ENCODE data around the gene CFAP45. TPM values are rescaled to one million over a fixed set of nuclear protein-coding genes. Genes with fewer than 3 reads are reported as not detected.

Gene CFAP45
- total and polyA plus RNA-seq, 2 donors (not counting 1 experiment from before 2014, with no cell fraction given), result 1.3 to 2.4 TPM

GRCh38 chr1:159832309-159832708 lies 67.7 kb downstream of the CFAP45 start:
- ChIA-PET POLR2A (no interaction called here), CTCF (interaction anchor here (0.7 to 3.6 kb wide), 6 partner anchors 12 to 175 kb away, joined by 3 to 16 read pairs (median 6); partner anchors contain the start of gene IGSF9)
- H4K20me1 ChIP-seq (ENCODE audit: control insufficient read depth, insufficient read depth, low read length, poor library complexity, severe bottlenecking), result no peaks in the 10 kb centered on the region
- Mint-ChIP-seq H3K4me1 (peaks cover 9% of the 10 kb centered on the region), H3K4me3 (no peak overlapping the region), H3K27me3 (no peaks in the 10 kb centered on the region), H3K9me3 (ENCODE audit: insufficient read depth) (no peaks in the 10 kb centered on the region), H3K27ac (no peak overlapping the region)
- peaks cover 0 to 8% (median 3%) of the 10 kb centered on the region in 4 experiments for H3K27me3 ChIP-seq (replicated peaks in 1 of 4; ENCODE audit: control extremely low read depth in 1 of 4, control insufficient read depth in 3 of 4, insufficient read depth in 4 of 4, low read length in 3 of 4)
- H3K4me3 ChIP-seq (ENCODE audit: control extremely low read depth in 1 of 5, extremely low read depth in 1 of 5, insufficient read depth in 1 of 5, low read depth in 2 of 5, low read length in 4 of 5), result no peak overlapping the region
- DNase-seq (no peak), ATAC-seq (ENCODE audit: low read depth) (no peak)
- no peak overlapping the region for H2AFZ ChIP-seq (ENCODE audit: insufficient read depth, low read depth, low read length, poor library complexity, severe bottlenecking)
- H3K9me3 ChIP-seq (ENCODE audit: control extremely low read depth in 1 of 3, control insufficient read depth in 2 of 3, insufficient read depth in 1 of 3, low read length in 2 of 3), result peaks cover 0 to 6% (median 0%) of the 10 kb centered on the region in 3 donors
- intact Hi-C loops (cut with micrococcal nuclease), result no loop called here
- H3K27ac ChIP-seq (ENCODE audit: low read length in 2 of 2), result no peak overlapping the region
- TF ChIP-seq CTCF (IDR thresholded peaks at IDR 0.05) (no peak), EZH2 (IDR thresholded peaks at IDR 0.05; ENCODE audit: borderline replicate concordance, insufficient read depth, low read depth, low read length, poor library complexity, severe bottlenecking) (no peak)
- WGBS (ENCODE audit: insufficient coverage), result 100% methylated on average over 2 of the region's 2 CpGs
- H3K79me2 ChIP-seq (ENCODE audit: control insufficient read depth, insufficient read depth, low read length), result no peaks in the 10 kb centered on the region
- H3K9ac ChIP-seq (ENCODE audit: low read length), result no peak overlapping the region
- H3K4me1 ChIP-seq (ENCODE audit: control insufficient read depth in 2 of 2, insufficient read depth in 2 of 2, low read length in 2 of 2), result peaks cover 3 to 13% of the 10 kb centered on the region in 2 donors
- no peaks in the 10 kb centered on the region for H3K36me3 ChIP-seq (replicated peaks in 1 of 2; ENCODE audit: control extremely low read depth in 1 of 2, control insufficient read depth in 1 of 2, extremely low read depth in 1 of 2, insufficient read depth in 2 of 2, low read length in 1 of 2)
- H3K4me2 ChIP-seq (replicated peaks; ENCODE audit: low read depth, low read length, poor library complexity, severe bottlenecking), result no peak overlapping the region

GRCh38 chr1:159831412-159832141 lies 68.4 kb downstream of the CFAP45 start:
- Histone ChIP-seq H3K27me3 (replicated peaks in 1 of 4; ENCODE audit: control extremely low read depth in 1 of 4, control insufficient read depth in 3 of 4, insufficient read depth in 4 of 4, low read length in 3 of 4) (peaks cover 0 to 8% (median 4%) of the 10 kb centered on the region in 4 experiments), H3K4me1 (ENCODE audit: control insufficient read depth in 2 of 2, insufficient read depth in 2 of 2, low read length in 2 of 2) (peaks cover 3 to 20% of the 10 kb centered on the region in 2 donors), H3K36me3 (replicated peaks in 1 of 2; ENCODE audit: control extremely low read depth in 1 of 2, control insufficient read depth in 1 of 2, extremely low read depth in 1 of 2, insufficient read depth in 2 of 2, low read length in 1 of 2) (no peaks in the 10 kb centered on the region), H4K20me1 (ENCODE audit: control insufficient read depth, insufficient read depth, low read length, poor library complexity, severe bottlenecking) (no peaks in the 10 kb centered on the region), H3K9ac (ENCODE audit: low read length) (no peak overlapping the region), H3K79me2 (ENCODE audit: control insufficient read depth, insufficient read depth, low read length) (no peaks in the 10 kb centered on the region), H2AFZ (ENCODE audit: insufficient read depth, low read depth, low read length, poor library complexity, severe bottlenecking) (no peak overlapping the region), H3K27ac (ENCODE audit: low read length in 2 of 2) (no peak overlapping the region), H3K4me3 (ENCODE audit: control extremely low read depth in 1 of 5, extremely low read depth in 1 of 5, insufficient read depth in 1 of 5, low read depth in 2 of 5, low read length in 4 of 5) (no peak overlapping the region), H3K4me2 (replicated peaks; ENCODE audit: low read depth, low read length, poor library complexity, severe bottlenecking) (no peak overlapping the region), H3K9me3 (ENCODE audit: control extremely low read depth in 1 of 3, control insufficient read depth in 2 of 3, insufficient read depth in 1 of 3, low read length in 2 of 3) (peaks cover 0 to 6% (median 0%) of the 10 kb centered on the region in 3 donors)
- no peaks in the 10 kb centered on the region for H3K27me3 Mint-ChIP-seq
- no peaks in the 10 kb centered on the region for H3K9me3 Mint-ChIP-seq (ENCODE audit: insufficient read depth)
- H3K4me3 Mint-ChIP-seq, result no peak overlapping the region
- H3K27ac Mint-ChIP-seq, result no peak overlapping the region
- 93% methylated on average over 3 of the region's 7 CpGs for WGBS (ENCODE audit: insufficient coverage)
- CTCF ChIA-PET, result interaction anchor here (0.7 to 3.6 kb wide), 4 partner anchors 11 to 176 kb away, joined by 3 to 16 read pairs (median 6); no protein-coding TSS in a partner anchor
- no peak for TF ChIP-seq CTCF (IDR thresholded peaks at IDR 0.05)
- no peak for TF ChIP-seq EZH2 (IDR thresholded peaks at IDR 0.05; ENCODE audit: borderline replicate concordance, insufficient read depth, low read depth, low read length, poor library complexity, severe bottlenecking)
- DNase-seq, result no peak
- H3K4me1 Mint-ChIP-seq, result peaks cover 12% of the 10 kb centered on the region
- ATAC-seq (ENCODE audit: low read depth), result no peak
- POLR2A ChIA-PET, result no interaction called here
- intact Hi-C loops (cut with micrococcal nuclease), result no loop called here
